Measurements from ENCODE around the gene LDB2.

The LDB2 gene

GRCh38 chr4:16655111-16655510 is 243.3 kb downstream of the LDB2 start:
- H3K4me3 ChIP-seq (ENCODE audit: low read depth, low read length): no peak overlapping the region
- TF ChIP-seq CTCF (IDR thresholded peaks at IDR 0.05; ENCODE audit: low read depth, low read length, missing control alignments): no peak
- no peak for DNase-seq (ENCODE audit: low read depth)

- no peak for TF ChIP-seq CTCF (IDR thresholded peaks at IDR 0.05; ENCODE audit: low read depth, low read length, missing control alignments)
- H3K4me3 ChIP-seq (ENCODE audit: low read depth, low read length): no peak overlapping the region
- no peak for DNase-seq (ENCODE audit: low read depth)
Measured at GRCh38 chr4:16652732-16653305, 245.6 kb downstream of the LDB2 start.

- no peak overlapping the region for H3K4me3 ChIP-seq (ENCODE audit: low read depth, low read length)
- no peak for TF ChIP-seq CTCF (IDR thresholded peaks at IDR 0.05; ENCODE audit: low read depth, low read length, missing control alignments)
- no peak for DNase-seq (ENCODE audit: low read depth)
Measured at GRCh38 chr4:16646459-16646858, 252.0 kb downstream of the LDB2 start.

GRCh38 chr4:16643893-16644292 is 254.6 kb downstream of the LDB2 start:
- no peak for TF ChIP-seq CTCF (IDR thresholded peaks at IDR 0.05; ENCODE audit: low read depth, low read length, missing control alignments)
- DNase-seq (ENCODE audit: low read depth): no peak
- no peak overlapping the region for H3K4me3 ChIP-seq (ENCODE audit: low read depth, low read length)

- DNase-seq (ENCODE audit: low read depth): no peak
- no peak for TF ChIP-seq CTCF (IDR thresholded peaks at IDR 0.05; ENCODE audit: low read depth, low read length, missing control alignments)
- no peak overlapping the region for H3K4me3 ChIP-seq (ENCODE audit: low read depth, low read length)
Measured at GRCh38 chr4:16642897-16643296, 255.5 kb downstream of the LDB2 start.

GRCh38 chr4:16641971-16642370 is 256.5 kb downstream of the LDB2 start:
- no peak for TF ChIP-seq CTCF (IDR thresholded peaks at IDR 0.05; ENCODE audit: low read depth, low read length, missing control alignments)
- H3K4me3 ChIP-seq (ENCODE audit: low read depth, low read length): no peak overlapping the region
- no peak for DNase-seq (ENCODE audit: low read depth)

GRCh38 chr4:16636912-16637630 is 261.4 kb downstream of the LDB2 start:
- TF ChIP-seq CTCF (IDR thresholded peaks at IDR 0.05; ENCODE audit: low read depth, low read length, missing control alignments): no peak
- DNase-seq (ENCODE audit: low read depth): no peak
- H3K4me3 ChIP-seq (ENCODE audit: low read depth, low read length): no peak overlapping the region
